Measurements from ENCODE around the gene KLK12. TPM values are rescaled to one million over a fixed set of nuclear protein-coding genes. Genes with fewer than 3 reads are reported as not detected.

Gene KLK12
- total RNA-seq, 4 donors from 2014 or later, result 0.96 to 2.1 TPM; not detected in 2

- peak in 1 of 2 donors; percentile 87 for DNase-seq (ENCODE audit: low spot score in 2 of 2)
- WGBS, 2 donors, result 47 to 67% methylated on average over 19 to 26 of the region's 27 CpGs
- intact Hi-C loops (cut with DNase I; ENCODE audit: low total_unique reads), result no loop called here
- no peak overlapping the region for H3K4me3 ChIP-seq (ENCODE audit: low read depth, poor library complexity, severe bottlenecking)
- TF ChIP-seq CTCF (IDR thresholded peaks at IDR 0.05) (no peak), POLR2A (IDR thresholded peaks at IDR 0.05) (no peak)
Measured at GRCh38 chr19:51079481-51080110, 44.8 kb upstream of the KLK12 start.

GRCh38 chr19:51078731-51079130 is 43.9 kb upstream of the KLK12 start:
- WGBS, 2 donors, result 67 to 73% methylated on average over 3 to 5 of the region's 6 CpGs
- peak in 1 of 2 donors; percentile 78 for DNase-seq (ENCODE audit: low spot score in 2 of 2)
- intact Hi-C loops (cut with DNase I; ENCODE audit: low total_unique reads), result no loop called here
- TF ChIP-seq POLR2A (IDR thresholded peaks at IDR 0.05) (no peak), CTCF (IDR thresholded peaks at IDR 0.05) (no peak)
- no peak overlapping the region for H3K4me3 ChIP-seq (ENCODE audit: low read depth, poor library complexity, severe bottlenecking)

- WGBS, 2 donors, result 78 to 84% methylated on average over 6 of the region's 6 CpGs
- peak in 1 of 2 donors; percentile 83 for DNase-seq (ENCODE audit: low spot score in 2 of 2)
- intact Hi-C loops (cut with DNase I; ENCODE audit: low total_unique reads), result no loop called here
Measured at GRCh38 chr19:51078104-51078503, 43.3 kb upstream of the KLK12 start.

GRCh38 chr19:51076631-51077213 is 41.9 kb upstream of the KLK12 start:
- TF ChIP-seq POLR2A (IDR thresholded peaks at IDR 0.05) (no peak), CTCF (IDR thresholded peaks at IDR 0.05) (no peak)
- DNase-seq (ENCODE audit: low spot score in 2 of 2), result peak; percentile 46 to 85
- no peak overlapping the region for H3K4me3 ChIP-seq (ENCODE audit: low read depth, poor library complexity, severe bottlenecking)
- 40 to 57% methylated on average over 14 of the region's 14 CpGs for whole genome bisulfite sequencing, 2 donors
- intact Hi-C loops (cut with DNase I; ENCODE audit: low total_unique reads), result no loop called here

More at GRCh38 chr19:51078104-51078503, 43.3 kb upstream of the KLK12 start:
- no peak for TF ChIP-seq POLR2A (IDR thresholded peaks at IDR 0.05)
- no peak for TF ChIP-seq CTCF (IDR thresholded peaks at IDR 0.05)
- H3K4me3 ChIP-seq (ENCODE audit: low read depth, poor library complexity, severe bottlenecking), result no peak overlapping the region

GRCh38 chr19:51075998-51076397 is 41.2 kb upstream of the KLK12 start:
- WGBS, 2 donors, result 48 to 58% methylated on average over 5 of the region's 5 CpGs
- intact Hi-C loops (cut with DNase I; ENCODE audit: low total_unique reads), result no loop called here
- no peak for DNase-seq (ENCODE audit: low spot score in 2 of 2)
- H3K4me3 ChIP-seq (ENCODE audit: low read depth, poor library complexity, severe bottlenecking), result no peak overlapping the region
- TF ChIP-seq POLR2A (IDR thresholded peaks at IDR 0.05) (no peak), CTCF (IDR thresholded peaks at IDR 0.05) (no peak)

- intact Hi-C loops (cut with DNase I; ENCODE audit: low total_unique reads), result no loop called here
- no peak for TF ChIP-seq CTCF (IDR thresholded peaks at IDR 0.05)
- TF ChIP-seq POLR2A (IDR thresholded peaks at IDR 0.05), result no peak
- no peak overlapping the region for H3K4me3 ChIP-seq (ENCODE audit: low read depth, poor library complexity, severe bottlenecking)
- 36 to 40% methylated on average over 4 of the region's 4 CpGs for WGBS, 2 donors
- DNase-seq (ENCODE audit: low spot score in 2 of 2), result peak in 1 of 2 donors; percentile 45
Measured at GRCh38 chr19:51071095-51071405, 36.2 kb upstream of the KLK12 start.
